Tibial artery (tissue), 4 donors: ENCODE measurements around the gene AP5B1.
"Not testable (repeated sequence)": the region's sequence is repeated elsewhere in the genome, so short reads cannot be mapped to it uniquely, and the experiment has no call there.

Source experiments
- DNase-seq, 2 donors: peaks; one replicate each; pipeline ENCODE4 v3.0.0-alpha.2; 2019
- H3K27ac ChIP-seq, 2 donors: fragments of 200-600 bp; sonication (generic) in 1 of 2; 1 replicate in 1 of 2; 2 replicates in 1 of 2; pipeline ENCODE4 v1.5.1; 2018 to 2019; ENCODE audit warnings: mild to moderate bottlenecking in 1 of 2
- H3K27me3 ChIP-seq, 2 donors: fragments of 200-600 bp; sonication (generic) in 1 of 2; one replicate each; pipeline versions ENCODE4 v1.5.1 to v1.6.0; 2016 to 2019
- H3K36me3 ChIP-seq, 3 donors: fragments of 200-600 bp; sonication (generic) in 2 of 3; one replicate each; pipeline ENCODE4 v1.5.1; 2016 to 2019; ENCODE audit warnings: mild to moderate bottlenecking in 2 of 3
- H3K4me1 ChIP-seq, 4 donors: fragments of 200-600 bp; sonication (generic) in 2 of 4; 1 replicate in 3 of 4; 2 replicates in 1 of 4; pipeline ENCODE4 v1.5.1; 2016 to 2019
- H3K4me3 ChIP-seq, 2 donors: fragments of 200-600 bp; sonication (generic) in 1 of 2; 1 replicate in 1 of 2; 2 replicates in 1 of 2; pipeline ENCODE4 v1.5.1; 2018 to 2019; ENCODE audit warnings: mild to moderate bottlenecking in 2 of 2
- H3K9me3 ChIP-seq, 3 donors: fragments of 200-600 bp; sonication (generic) in 1 of 3; one replicate each; pipeline ENCODE4 v1.5.1; 2016 to 2019
- intact Hi-C: fragments of 100-400 bp; cut with DNase I; formaldehyde crosslinking; loops from one replicate; pipeline ENCODE4 v1.15.0; 2023; ENCODE audit warnings: low total_unique reads
- TF ChIP-seq, protein P1 (sequence below), 2 experiments: fragments of 200-600 bp in 1 of 2; fragments of 450-650 bp in 1 of 2; IDR thresholded peaks; one replicate each; pipeline ENCODE4 v1.5.1; 2017 to 2019; ENCODE audit warnings: antibody characterized with exemption in 2 of 2, mild to moderate bottlenecking in 1 of 2, moderate library complexity in 1 of 2

The AP5B1 gene

GRCh38 chr11:65739022-65739421 lies 41.8 kb downstream of the AP5B1 start:
- intact Hi-C loops = no loop called here
- Histone ChIP-seq H3K36me3 (no peaks in the 10 kb centered on the region), H3K4me3 (no peak overlapping the region), H3K9me3 (no peaks in the 10 kb centered on the region), H3K4me1 (no peaks in the 10 kb centered on the region), H3K27ac (no peak overlapping the region), H3K27me3 (no peaks in the 10 kb centered on the region)
- TF ChIP-seq, protein P1, sequence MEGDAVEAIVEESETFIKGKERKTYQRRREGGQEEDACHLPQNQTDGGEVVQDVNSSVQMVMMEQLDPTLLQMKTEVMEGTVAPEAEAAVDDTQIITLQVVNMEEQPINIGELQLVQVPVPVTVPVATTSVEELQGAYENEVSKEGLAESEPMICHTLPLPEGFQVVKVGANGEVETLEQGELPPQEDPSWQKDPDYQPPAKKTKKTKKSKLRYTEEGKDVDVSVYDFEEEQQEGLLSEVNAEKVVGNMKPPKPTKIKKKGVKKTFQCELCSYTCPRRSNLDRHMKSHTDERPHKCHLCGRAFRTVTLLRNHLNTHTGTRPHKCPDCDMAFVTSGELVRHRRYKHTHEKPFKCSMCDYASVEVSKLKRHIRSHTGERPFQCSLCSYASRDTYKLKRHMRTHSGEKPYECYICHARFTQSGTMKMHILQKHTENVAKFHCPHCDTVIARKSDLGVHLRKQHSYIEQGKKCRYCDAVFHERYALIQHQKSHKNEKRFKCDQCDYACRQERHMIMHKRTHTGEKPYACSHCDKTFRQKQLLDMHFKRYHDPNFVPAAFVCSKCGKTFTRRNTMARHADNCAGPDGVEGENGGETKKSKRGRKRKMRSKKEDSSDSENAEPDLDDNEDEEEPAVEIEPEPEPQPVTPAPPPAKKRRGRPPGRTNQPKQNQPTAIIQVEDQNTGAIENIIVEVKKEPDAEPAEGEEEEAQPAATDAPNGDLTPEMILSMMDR (IDR thresholded peaks at IDR 0.05) = no peak
- DNase-seq = no peak

GRCh38 chr11:65736810-65737209 lies 44.0 kb downstream of the AP5B1 start:
- TF ChIP-seq, protein P1 (IDR thresholded peaks at IDR 0.05) = no peak
- H3K4me3 ChIP-seq = no peak overlapping the region
- no peak for DNase-seq
- H3K9me3 ChIP-seq = no peaks in the 10 kb centered on the region
- intact Hi-C loops = no loop called here
- H3K27me3 ChIP-seq = no peaks in the 10 kb centered on the region
- H3K36me3 ChIP-seq = no peaks in the 10 kb centered on the region
- no peaks in the 10 kb centered on the region for H3K4me1 ChIP-seq
- H3K27ac ChIP-seq = no peak overlapping the region

- H3K9me3 ChIP-seq, H3K4me1 ChIP-seq, H3K27ac ChIP-seq, intact Hi-C loops, H3K4me3 ChIP-seq, DNase-seq, H3K36me3 ChIP-seq, H3K27me3 ChIP-seq: not testable (repeated sequence)
These were observed 45.7 kb downstream of the AP5B1 start for GRCh38 chr11:65735111-65735510.

GRCh38 chr11:65730461-65730860 lies 50.3 kb downstream of the AP5B1 start:
- H3K27ac ChIP-seq = no peak overlapping the region
- no peak overlapping the region for H3K4me3 ChIP-seq
- no peak for DNase-seq
- H3K4me1 ChIP-seq = no peaks in the 10 kb centered on the region
- no peaks in the 10 kb centered on the region for H3K36me3 ChIP-seq
- H3K27me3 ChIP-seq = no peaks in the 10 kb centered on the region
- intact Hi-C loops = no loop called here
- TF ChIP-seq, protein P1 (IDR thresholded peaks at IDR 0.05) = no peak
- no peaks in the 10 kb centered on the region for H3K9me3 ChIP-seq

- DNase-seq = no peak
- Histone ChIP-seq H3K27ac (no peak overlapping the region), H3K4me1 (no peaks in the 10 kb centered on the region), H3K9me3 (no peaks in the 10 kb centered on the region), H3K4me3 (no peak overlapping the region), H3K27me3 (no peaks in the 10 kb centered on the region), H3K36me3 (no peaks in the 10 kb centered on the region)
- TF ChIP-seq, protein P1 (IDR thresholded peaks at IDR 0.05) = no peak
- intact Hi-C loops = no loop called here
These were observed 52.9 kb downstream of the AP5B1 start for GRCh38 chr11:65727865-65728264.

- TF ChIP-seq, protein P1 (IDR thresholded peaks at IDR 0.05) = no peak
- Histone ChIP-seq H3K27me3 (no peaks in the 10 kb centered on the region), H3K27ac (no peak overlapping the region), H3K4me3 (no peak overlapping the region), H3K4me1 (no peaks in the 10 kb centered on the region), H3K36me3 (no peaks in the 10 kb centered on the region), H3K9me3 (no peaks in the 10 kb centered on the region)
- intact Hi-C loops = no loop called here
- no peak for DNase-seq
These were observed 54.1 kb downstream of the AP5B1 start for GRCh38 chr11:65726660-65727059.
